H9 (cell line): ENCODE results near the gene FRMPD3. TPM values are rescaled to one million over a fixed set of nuclear protein-coding genes. Genes with fewer than 3 reads are reported as not detected.

ENCODE experiments used
- DNase-seq: peaks from one replicate; pipeline ENCODE4 v3.0.0-alpha.2; 2017
- H2AFZ ChIP-seq: one replicate; pipeline ENCODE4 v1.6.1; 2013; ENCODE audit warnings: mild to moderate bottlenecking, low read length, control low read depth, moderate library complexity
- H2AK5ac ChIP-seq: 2 replicates; pipeline ENCODE4 v1.6.1; 2013; ENCODE audit warnings: low read length, control low read depth, mixed read lengths; ENCODE audit not compliant: insufficient read length
- H2BK120ac ChIP-seq: one replicate; pipeline ENCODE4 v1.6.1; 2013; ENCODE audit warnings: low read depth, mild to moderate bottlenecking, low read length, control low read depth, inconsistent platforms; ENCODE audit not compliant: poor library complexity, severe bottlenecking
- H2BK12ac ChIP-seq: 2 replicates; pipeline ENCODE4 v1.6.1; 2013; ENCODE audit warnings: low read length, control low read depth, mixed read lengths, low read depth; ENCODE audit not compliant: insufficient read length
- H2BK15ac ChIP-seq: 2 replicates; pipeline ENCODE4 v1.6.1; 2013; ENCODE audit warnings: low read depth, low read length, control low read depth
- H2BK20ac ChIP-seq: one replicate; pipeline ENCODE4 v1.6.1; 2013; ENCODE audit warnings: low read depth, mild to moderate bottlenecking, low read length, control low read depth, inconsistent platforms; ENCODE audit not compliant: poor library complexity, severe bottlenecking
- H2BK5ac ChIP-seq: 2 replicates; pipeline ENCODE4 v1.6.1; 2013; ENCODE audit warnings: low read length, control low read depth, mixed read lengths; ENCODE audit not compliant: insufficient read length
- H3K14ac ChIP-seq: 2 replicates; pipeline ENCODE4 v1.6.1; 2013; ENCODE audit warnings: low read length, control low read depth; ENCODE audit not compliant: insufficient read depth
- H3K18ac ChIP-seq: 2 replicates; pipeline ENCODE4 v1.6.1; 2013; ENCODE audit warnings: low read depth, mild to moderate bottlenecking, mixed read lengths, low read length, control low read depth; ENCODE audit not compliant: insufficient read length
- H3K23ac ChIP-seq: 2 replicates; pipeline ENCODE4 v1.6.1; 2013; ENCODE audit warnings: low read length, control low read depth, mixed read lengths, low read depth; ENCODE audit not compliant: insufficient read length
- H3K23me2 ChIP-seq: 2 replicates; pipeline ENCODE4 v1.6.1; 2013; ENCODE audit warnings: low read depth, mild to moderate bottlenecking, mixed read lengths, low read length, control low read depth; ENCODE audit not compliant: insufficient read length, poor library complexity, severe bottlenecking
- H3K27ac ChIP-seq: 2 replicates; pipeline ENCODE4 v1.5.1; 2013; ENCODE audit warnings: low read length, control low read depth, mixed read lengths, low read depth; ENCODE audit not compliant: insufficient read length
- H3K27me3 ChIP-seq: 2 replicates; pipeline ENCODE4 v1.6.1; 2013; ENCODE audit warnings: low read length, control low read depth, inconsistent platforms; ENCODE audit not compliant: insufficient read depth
- H3K4ac ChIP-seq: 2 replicates; pipeline ENCODE4 v1.6.1; 2013; ENCODE audit warnings: low read depth, mild to moderate bottlenecking, control low read depth, inconsistent platforms, low read length, moderate library complexity
- H3K4me1 ChIP-seq: 2 replicates; pipeline ENCODE4 v1.6.1; 2013; ENCODE audit warnings: low read length, control low read depth, inconsistent platforms; ENCODE audit not compliant: insufficient read depth
- H3K4me2 ChIP-seq: 2 replicates; pipeline ENCODE4 v1.6.1; 2013; ENCODE audit warnings: low read length, control low read depth, mixed read lengths; ENCODE audit not compliant: insufficient read length, insufficient read depth
- H3K56ac ChIP-seq: 2 replicates; pipeline ENCODE4 v1.6.1; 2013; ENCODE audit warnings: low read depth, mild to moderate bottlenecking, mixed read lengths, low read length, control low read depth; ENCODE audit not compliant: insufficient read length
- H3K79me1 ChIP-seq: 2 replicates; pipeline ENCODE4 v1.6.1; 2013; ENCODE audit warnings: low read depth, mild to moderate bottlenecking, moderate library complexity, low read length, control low read depth, inconsistent platforms; ENCODE audit not compliant: insufficient read depth, poor library complexity, severe bottlenecking
- H3K79me2 ChIP-seq: 2 replicates; pipeline ENCODE4 v1.6.1; 2013; ENCODE audit warnings: low read length, control low read depth, inconsistent platforms; ENCODE audit not compliant: insufficient read depth
- H3K9ac ChIP-seq: 2 replicates; pipeline ENCODE4 v1.6.1; 2013; ENCODE audit warnings: low read length, control low read depth, mixed read lengths; ENCODE audit not compliant: insufficient read length; ENCODE audit errors: extremely low read depth
- H3K9me3 ChIP-seq: one replicate; pipeline ENCODE4 v1.6.1; 2013; ENCODE audit warnings: low read depth, low read length, inconsistent platforms; ENCODE audit not compliant: control insufficient read depth
- H3T11ph ChIP-seq: one replicate; pipeline ENCODE4 v1.6.1; 2013; ENCODE audit warnings: mild to moderate bottlenecking, low read length, control low read depth, inconsistent platforms
- H4K20me1 ChIP-seq: one replicate; pipeline ENCODE4 v1.6.1; 2013; ENCODE audit not compliant: control insufficient read depth, insufficient read length, insufficient read depth
- H4K5ac ChIP-seq: 2 replicates; pipeline ENCODE4 v1.6.1; 2013; ENCODE audit warnings: low read depth, mild to moderate bottlenecking, mixed read lengths, low read length, control low read depth; ENCODE audit not compliant: insufficient read length
- H4K8ac ChIP-seq: replicated peaks from 2 replicates; pipeline ENCODE4 v1.6.1; 2013; ENCODE audit warnings: low read length, control low read depth, mixed read lengths, low read depth; ENCODE audit not compliant: insufficient read length
- H4K91ac ChIP-seq: 2 replicates; pipeline ENCODE4 v1.6.1; 2013; ENCODE audit warnings: low read depth, mild to moderate bottlenecking, moderate library complexity, mixed read lengths, low read length, control low read depth; ENCODE audit not compliant: insufficient read length
- H3K27ac Mint-ChIP-seq, 3 experiments: 2 replicates in 2 of 3; 3 replicates in 1 of 3; pipeline ENCODE4 v1.8.0; 2020 to 2021; ENCODE audit warnings: mixed read lengths in 3 of 3, mild to moderate bottlenecking in 1 of 3, moderate library complexity in 1 of 3
- H3K27me3 Mint-ChIP-seq: 2 replicates; pipeline ENCODE4 v1.8.0; 2021; ENCODE audit warnings: low read depth, mild to moderate bottlenecking, moderate library complexity, mixed read lengths
- H3K36me3 Mint-ChIP-seq, 3 experiments: 2 replicates in 2 of 3; 3 replicates in 1 of 3; pipeline ENCODE4 v1.8.0; 2020 to 2021; ENCODE audit warnings: low read depth in 3 of 3, mixed read lengths in 3 of 3; ENCODE audit not compliant: insufficient read depth in 1 of 3
- H3K4me1 Mint-ChIP-seq, 2 experiments: 2 replicates each; pipeline ENCODE4 v1.8.0; 2020; ENCODE audit warnings: mixed read lengths in 2 of 2
- H3K4me3 Mint-ChIP-seq, 2 experiments: 2 replicates in 1 of 2; 3 replicates in 1 of 2; pipeline ENCODE4 v1.8.0; 2020 to 2021; ENCODE audit warnings: mild to moderate bottlenecking in 2 of 2, mixed read lengths in 2 of 2, moderate library complexity in 1 of 2
- H3K9me3 Mint-ChIP-seq, 2 experiments: 2 replicates in 1 of 2; 3 replicates in 1 of 2; pipeline ENCODE4 v1.8.0; 2020; ENCODE audit warnings: mild to moderate bottlenecking in 2 of 2, mixed read lengths in 2 of 2, moderate library complexity in 1 of 2
- WGBS: extraction: QIAGEN DNeasy Blood & Tissue Kit; methylation state at CpG from one replicate; pipeline ENCODE4 v1.1.7; 2013; ENCODE audit warnings: missing lambda C conversion rate, low lambda C conversion rate, mixed read lengths; ENCODE audit not compliant: insufficient read length; ENCODE audit errors: extremely low coverage; 5-methylcytosine and 5-hydroxymethylcytosine counted together
- total RNA-seq: library from RNA; stranded (reverse); gene quantifications from 2 replicates; pipeline ENCODE4 v1.2.1, GENCODE V29; 2021
- TF ChIP-seq, protein P1 (sequence below): fragments of 200-600 bp; sonication (generic); conservative IDR thresholded peaks from 3 replicates; pipeline ENCODE4 v1.8.0; 2021; ENCODE audit warnings: antibody characterized with exemption, mild to moderate bottlenecking

The FRMPD3 gene
- total RNA-seq, 1 experiment from 2014 or later: 0.26 TPM

DNA sequence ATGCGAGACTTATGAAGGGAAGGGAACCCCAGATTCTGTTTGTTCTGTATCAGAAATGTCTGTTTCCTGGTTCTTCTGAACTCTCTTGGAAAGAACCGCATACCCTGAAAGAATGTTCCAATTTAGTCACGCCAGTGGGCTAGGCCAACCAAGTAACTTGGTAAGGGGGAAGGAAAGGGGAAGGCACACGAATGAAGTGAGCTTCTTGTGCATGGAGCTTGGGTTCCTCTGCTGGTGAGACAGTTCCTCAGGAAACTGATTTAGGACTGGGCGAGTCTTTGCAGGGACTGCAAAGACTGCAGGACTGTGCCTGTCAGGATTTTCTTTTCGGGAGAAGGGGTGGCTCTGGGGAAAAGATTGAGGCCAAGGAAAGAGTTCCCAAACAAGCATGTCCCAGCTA, 35.6 kb downstream of the FRMPD3 start:
- Mint-ChIP-seq H3K4me1 (peaks cover 0 to 17% of the 10 kb centered on the region in 2 experiments; a peak in 2 of 4 replicates), H3K27me3 (peaks cover 5% of the 10 kb centered on the region), H3K27ac (no peak overlapping the region), H3K9me3 (peaks cover 0 to 49% of the 10 kb centered on the region in 2 experiments; a peak in 2 of 5 replicates), H3K4me3 (no peak overlapping the region), H3K36me3 (peaks cover 0 to 3% (median 0%) of the 10 kb centered on the region in 3 experiments; a peak in 1 of 7 replicates)
- no peak overlapping the region for H2BK20ac ChIP-seq
- no peaks in the 10 kb centered on the region for H3K27me3 ChIP-seq
- H3K14ac ChIP-seq: no peak overlapping the region
- no peaks in the 10 kb centered on the region for H3K79me1 ChIP-seq
- H3K56ac ChIP-seq: no peak overlapping the region
- H3K79me2 ChIP-seq: no peaks in the 10 kb centered on the region
- no peak overlapping the region for H2BK5ac ChIP-seq
- H3K27ac ChIP-seq: no peak overlapping the region
- no peak overlapping the region for H3K4me2 ChIP-seq
- no peaks in the 10 kb centered on the region for H4K20me1 ChIP-seq
- H3K9me3 ChIP-seq: peaks cover 5% of the 10 kb centered on the region
- no peak overlapping the region for H2AFZ ChIP-seq
- no peaks in the 10 kb centered on the region; the same call in 1 of the 2 replicates for H3K4me1 ChIP-seq
- H4K8ac ChIP-seq: no peak overlapping the region
- no peak overlapping the region for H2AK5ac ChIP-seq
- H3K18ac ChIP-seq: no peak overlapping the region
- no peaks in the 10 kb centered on the region for H3K23me2 ChIP-seq
- H2BK15ac ChIP-seq: no peak overlapping the region
- WGBS: no CpG with 5 or more reads among the region's 6 CpGs
- H4K5ac ChIP-seq: no peak overlapping the region
- no peak overlapping the region for H3K4ac ChIP-seq
- no peak overlapping the region for H3T11ph ChIP-seq
- H2BK12ac ChIP-seq: no peak overlapping the region
- H2BK120ac ChIP-seq: no peak overlapping the region
- TF ChIP-seq, protein P1, sequence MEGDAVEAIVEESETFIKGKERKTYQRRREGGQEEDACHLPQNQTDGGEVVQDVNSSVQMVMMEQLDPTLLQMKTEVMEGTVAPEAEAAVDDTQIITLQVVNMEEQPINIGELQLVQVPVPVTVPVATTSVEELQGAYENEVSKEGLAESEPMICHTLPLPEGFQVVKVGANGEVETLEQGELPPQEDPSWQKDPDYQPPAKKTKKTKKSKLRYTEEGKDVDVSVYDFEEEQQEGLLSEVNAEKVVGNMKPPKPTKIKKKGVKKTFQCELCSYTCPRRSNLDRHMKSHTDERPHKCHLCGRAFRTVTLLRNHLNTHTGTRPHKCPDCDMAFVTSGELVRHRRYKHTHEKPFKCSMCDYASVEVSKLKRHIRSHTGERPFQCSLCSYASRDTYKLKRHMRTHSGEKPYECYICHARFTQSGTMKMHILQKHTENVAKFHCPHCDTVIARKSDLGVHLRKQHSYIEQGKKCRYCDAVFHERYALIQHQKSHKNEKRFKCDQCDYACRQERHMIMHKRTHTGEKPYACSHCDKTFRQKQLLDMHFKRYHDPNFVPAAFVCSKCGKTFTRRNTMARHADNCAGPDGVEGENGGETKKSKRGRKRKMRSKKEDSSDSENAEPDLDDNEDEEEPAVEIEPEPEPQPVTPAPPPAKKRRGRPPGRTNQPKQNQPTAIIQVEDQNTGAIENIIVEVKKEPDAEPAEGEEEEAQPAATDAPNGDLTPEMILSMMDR: 0 out of 3 replicates have a peak, but pooled peaks have one; percentile 25
- no peak for DNase-seq
- H3K23ac ChIP-seq: no peak overlapping the region
- H3K9ac ChIP-seq: no peak overlapping the region
- no peak overlapping the region for H4K91ac ChIP-seq
